WTC11 (cell line): Measurements from ENCODE around the gene C9orf72. TPM values are rescaled to one million over a fixed set of nuclear protein-coding genes. Genes with fewer than 3 reads are reported as not detected.

ENCODE experiments used
- ATAC-seq: fragments of 200-7000 bp; cut with Tn5 transposase; 2 replicates; pipeline ENCODE4 v1.10.0; 2021; ENCODE audit warnings: mild to moderate bottlenecking, moderate library complexity
- CTCF ChIA-PET: fragments of 300-600 bp; sonication (Branson Sonifier 250); formaldehyde crosslinking; loops from one replicate; lab custom pipeline; 2021; ENCODE audit warnings: antibody characterized with exemption; lab: Charles Lee
- POLR2A ChIA-PET: fragments of 350-600 bp; sonication (Branson Sonifier 250); formaldehyde crosslinking; loops from one replicate; lab custom pipeline; 2021; ENCODE audit warnings: antibody characterized with exemption; lab: Charles Lee
- DNase-seq: peaks from one replicate; pipeline ENCODE4 v3.0.0; 2021; ENCODE audit warnings: low spot score
- H3K27ac Mint-ChIP-seq: 2 replicates; pipeline ENCODE4 v1.8.0; 2021; ENCODE audit warnings: mixed read lengths
- H3K27me3 Mint-ChIP-seq: 2 replicates; pipeline ENCODE4 v1.8.0; 2021; ENCODE audit warnings: low read depth, mild to moderate bottlenecking, moderate library complexity, mixed read lengths
- H3K36me3 Mint-ChIP-seq: 2 replicates; pipeline ENCODE4 v1.8.0; 2021; ENCODE audit warnings: mixed read lengths
- H3K4me1 Mint-ChIP-seq: 2 replicates; pipeline ENCODE4 v1.8.0; 2022; ENCODE audit warnings: mixed read lengths
- H3K4me3 Mint-ChIP-seq: 2 replicates; pipeline ENCODE4 v1.8.0; 2021; ENCODE audit warnings: mild to moderate bottlenecking, moderate library complexity, mixed read lengths
- H3K9me3 Mint-ChIP-seq: 2 replicates; pipeline ENCODE4 v1.8.0; 2021; ENCODE audit warnings: mixed read lengths
- CREM ChIP-seq: sonication (generic); formaldehyde crosslinking; IDR thresholded peaks from 2 replicates; pipeline ENCODE4 v1.8.1; 2022; ENCODE audit warnings: mild to moderate bottlenecking, missing genetic modification reagents, moderate library complexity
- ESRRA ChIP-seq: sonication (generic); formaldehyde crosslinking; IDR thresholded peaks from 2 replicates; pipeline ENCODE4 v1.8.1; 2022; ENCODE audit warnings: mild to moderate bottlenecking, missing genetic modification reagents, borderline replicate concordance
- HMGA2 ChIP-seq: fragments of 250-450 bp; sonication (Bioruptor Pico); IDR thresholded peaks from 2 replicates; pipeline ENCODE4 v1.4.0; 2021; ENCODE audit warnings: mild to moderate bottlenecking, moderate library complexity
- JAZF1 ChIP-seq: fragments of 250-450 bp; sonication (Bioruptor Pico); IDR thresholded peaks from 2 replicates; pipeline ENCODE4 v1.9.0; 2021; ENCODE audit warnings: moderate library complexity, mild to moderate bottlenecking, inconsistent platforms
- MYBL2 ChIP-seq: sonication (generic); formaldehyde crosslinking; IDR thresholded peaks from 2 replicates; pipeline ENCODE4 v1.8.1; 2023; ENCODE audit warnings: mild to moderate bottlenecking, moderate library complexity, missing genetic modification reagents
- NFE2L1 ChIP-seq: sonication (generic); formaldehyde crosslinking; IDR thresholded peaks from 2 replicates; pipeline ENCODE4 v1.8.1; 2023; ENCODE audit warnings: missing genetic modification reagents
- PRRX2 ChIP-seq: fragments of 250-450 bp; sonication (Bioruptor Pico); IDR thresholded peaks from 2 replicates; pipeline ENCODE4 v1.8.0; 2021; ENCODE audit warnings: mild to moderate bottlenecking
- SMAD4 ChIP-seq: sonication (generic); formaldehyde crosslinking; IDR thresholded peaks from 2 replicates; pipeline ENCODE4 v1.8.0; 2022; ENCODE audit warnings: mild to moderate bottlenecking, missing genetic modification reagents
- TCF7 ChIP-seq: sonication (generic); formaldehyde crosslinking; IDR thresholded peaks from 2 replicates; pipeline ENCODE4 v1.8.0; 2022; ENCODE audit warnings: mild to moderate bottlenecking, low read depth, missing genetic modification reagents, moderate library complexity
- TEAD1 ChIP-seq: sonication (generic); formaldehyde crosslinking; IDR thresholded peaks from 2 replicates; pipeline ENCODE4 v1.8.0; 2022; ENCODE audit warnings: mild to moderate bottlenecking, missing genetic modification reagents
- ZNF121 ChIP-seq: sonication (generic); formaldehyde crosslinking; IDR thresholded peaks from 2 replicates; pipeline ENCODE4 v1.8.0; 2023; ENCODE audit warnings: missing genetic modification reagents
- ZNF138 ChIP-seq: sonication (generic); formaldehyde crosslinking; conservative IDR thresholded peaks from 2 replicates; pipeline ENCODE4 v1.8.1; 2022; ENCODE audit warnings: mild to moderate bottlenecking, moderate library complexity, missing genetic modification reagents
- ZNF317 ChIP-seq: sonication (generic); formaldehyde crosslinking; IDR thresholded peaks from 2 replicates; pipeline ENCODE4 v1.8.1; 2023; ENCODE audit warnings: low read depth, mild to moderate bottlenecking, moderate library complexity, missing genetic modification reagents, borderline replicate concordance
- ZNF416 ChIP-seq: fragments of 250-450 bp; sonication (Bioruptor Pico); IDR thresholded peaks from 2 replicates; pipeline ENCODE4 v1.9.0; 2021; ENCODE audit warnings: mild to moderate bottlenecking, inconsistent platforms
- total RNA-seq: library from RNA; stranded (reverse); gene quantifications from 3 replicates; pipeline ENCODE4 v1.2.3, GENCODE V29; 2021
- TF ChIP-seq, protein P1 (sequence below): fragments of 250-450 bp; sonication (Bioruptor Pico); IDR thresholded peaks from 2 replicates; pipeline ENCODE4 v1.9.0; 2021; ENCODE audit warnings: mild to moderate bottlenecking, borderline replicate concordance
- TF ChIP-seq, protein P2 (sequence below): sonication (generic); formaldehyde crosslinking; IDR thresholded peaks from 2 replicates; pipeline ENCODE4 v1.8.1; 2022; ENCODE audit warnings: mild to moderate bottlenecking, moderate library complexity, missing genetic modification reagents
- TF ChIP-seq, protein P3 (sequence below): sonication (generic); formaldehyde crosslinking; IDR thresholded peaks from 2 replicates; pipeline ENCODE4 v1.8.0; 2022; ENCODE audit warnings: mild to moderate bottlenecking, missing genetic modification reagents
- TF ChIP-seq, protein P4 (sequence below): sonication (generic); formaldehyde crosslinking; IDR thresholded peaks from 2 replicates; pipeline ENCODE4 v1.8.1; 2023; ENCODE audit warnings: mild to moderate bottlenecking, missing genetic modification reagents, borderline replicate concordance

The C9orf72 gene
- total RNA-seq, 1 experiment from 2014 or later = 21.5 TPM

DNA sequence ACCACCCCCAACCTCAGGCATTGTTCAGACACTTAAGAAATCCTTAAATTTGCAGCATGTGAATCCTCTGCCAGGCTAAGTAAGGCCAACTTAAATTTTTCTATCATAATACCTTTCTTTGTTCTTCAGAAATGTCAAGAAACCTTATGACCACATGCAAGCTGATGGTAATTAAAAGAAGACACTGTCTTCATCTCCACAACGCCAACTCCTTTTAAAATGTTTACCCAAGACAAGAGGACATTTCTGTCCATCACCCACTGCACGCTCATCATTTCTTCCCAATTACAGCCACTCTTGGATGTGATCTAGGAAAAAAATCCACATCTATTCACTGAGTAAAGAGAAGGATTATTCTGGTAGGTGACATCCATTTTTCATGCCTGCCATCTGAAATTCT lies 55.3 kb downstream of the C9orf72 start:
- Mint-ChIP-seq H3K4me1 (peaks cover 36% of the 10 kb centered on the region), H3K27ac (no peak overlapping the region), H3K4me3 (no peak overlapping the region), H3K27me3 (no peaks in the 10 kb centered on the region), H3K9me3 (no peaks in the 10 kb centered on the region), H3K36me3 (no peaks in the 10 kb centered on the region)
- POLR2A ChIA-PET = no interaction called here
- CTCF ChIA-PET = no interaction called here
- no peak for DNase-seq
- no peak for ATAC-seq
- TF ChIP-seq, protein P1, sequence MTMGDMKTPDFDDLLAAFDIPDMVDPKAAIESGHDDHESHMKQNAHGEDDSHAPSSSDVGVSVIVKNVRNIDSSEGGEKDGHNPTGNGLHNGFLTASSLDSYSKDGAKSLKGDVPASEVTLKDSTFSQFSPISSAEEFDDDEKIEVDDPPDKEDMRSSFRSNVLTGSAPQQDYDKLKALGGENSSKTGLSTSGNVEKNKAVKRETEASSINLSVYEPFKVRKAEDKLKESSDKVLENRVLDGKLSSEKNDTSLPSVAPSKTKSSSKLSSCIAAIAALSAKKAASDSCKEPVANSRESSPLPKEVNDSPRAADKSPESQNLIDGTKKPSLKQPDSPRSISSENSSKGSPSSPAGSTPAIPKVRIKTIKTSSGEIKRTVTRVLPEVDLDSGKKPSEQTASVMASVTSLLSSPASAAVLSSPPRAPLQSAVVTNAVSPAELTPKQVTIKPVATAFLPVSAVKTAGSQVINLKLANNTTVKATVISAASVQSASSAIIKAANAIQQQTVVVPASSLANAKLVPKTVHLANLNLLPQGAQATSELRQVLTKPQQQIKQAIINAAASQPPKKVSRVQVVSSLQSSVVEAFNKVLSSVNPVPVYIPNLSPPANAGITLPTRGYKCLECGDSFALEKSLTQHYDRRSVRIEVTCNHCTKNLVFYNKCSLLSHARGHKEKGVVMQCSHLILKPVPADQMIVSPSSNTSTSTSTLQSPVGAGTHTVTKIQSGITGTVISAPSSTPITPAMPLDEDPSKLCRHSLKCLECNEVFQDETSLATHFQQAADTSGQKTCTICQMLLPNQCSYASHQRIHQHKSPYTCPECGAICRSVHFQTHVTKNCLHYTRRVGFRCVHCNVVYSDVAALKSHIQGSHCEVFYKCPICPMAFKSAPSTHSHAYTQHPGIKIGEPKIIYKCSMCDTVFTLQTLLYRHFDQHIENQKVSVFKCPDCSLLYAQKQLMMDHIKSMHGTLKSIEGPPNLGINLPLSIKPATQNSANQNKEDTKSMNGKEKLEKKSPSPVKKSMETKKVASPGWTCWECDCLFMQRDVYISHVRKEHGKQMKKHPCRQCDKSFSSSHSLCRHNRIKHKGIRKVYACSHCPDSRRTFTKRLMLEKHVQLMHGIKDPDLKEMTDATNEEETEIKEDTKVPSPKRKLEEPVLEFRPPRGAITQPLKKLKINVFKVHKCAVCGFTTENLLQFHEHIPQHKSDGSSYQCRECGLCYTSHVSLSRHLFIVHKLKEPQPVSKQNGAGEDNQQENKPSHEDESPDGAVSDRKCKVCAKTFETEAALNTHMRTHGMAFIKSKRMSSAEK (CRISPR knock-in tag) = no peak
- TF ChIP-seq TEAD1 (no peak), SMAD4 (CRISPR knock-in tag) (no peak), ZNF121 (CRISPR knock-in tag) (no peak), MYBL2 (CRISPR knock-in tag) (no peak), ZNF317 (CRISPR knock-in tag) (no peak), JAZF1 (no peak), ZNF138 (CRISPR knock-in tag) (no peak), HMGA2 (CRISPR knock-in tag) (no peak), ZNF416 (CRISPR knock-in tag) (no peak), CREM (no peak), TCF7 (CRISPR knock-in tag) (no peak), ESRRA (CRISPR knock-in tag) (no peak), PRRX2 (CRISPR knock-in tag) (no peak)
- TF ChIP-seq, protein P2, sequence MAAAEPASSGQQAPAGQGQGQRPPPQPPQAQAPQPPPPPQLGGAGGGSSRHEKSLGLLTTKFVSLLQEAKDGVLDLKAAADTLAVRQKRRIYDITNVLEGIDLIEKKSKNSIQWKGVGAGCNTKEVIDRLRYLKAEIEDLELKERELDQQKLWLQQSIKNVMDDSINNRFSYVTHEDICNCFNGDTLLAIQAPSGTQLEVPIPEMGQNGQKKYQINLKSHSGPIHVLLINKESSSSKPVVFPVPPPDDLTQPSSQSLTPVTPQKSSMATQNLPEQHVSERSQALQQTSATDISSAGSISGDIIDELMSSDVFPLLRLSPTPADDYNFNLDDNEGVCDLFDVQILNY = no peak
- TF ChIP-seq, protein P3, sequence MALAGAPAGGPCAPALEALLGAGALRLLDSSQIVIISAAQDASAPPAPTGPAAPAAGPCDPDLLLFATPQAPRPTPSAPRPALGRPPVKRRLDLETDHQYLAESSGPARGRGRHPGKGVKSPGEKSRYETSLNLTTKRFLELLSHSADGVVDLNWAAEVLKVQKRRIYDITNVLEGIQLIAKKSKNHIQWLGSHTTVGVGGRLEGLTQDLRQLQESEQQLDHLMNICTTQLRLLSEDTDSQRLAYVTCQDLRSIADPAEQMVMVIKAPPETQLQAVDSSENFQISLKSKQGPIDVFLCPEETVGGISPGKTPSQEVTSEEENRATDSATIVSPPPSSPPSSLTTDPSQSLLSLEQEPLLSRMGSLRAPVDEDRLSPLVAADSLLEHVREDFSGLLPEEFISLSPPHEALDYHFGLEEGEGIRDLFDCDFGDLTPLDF = no peak
- TF ChIP-seq, protein P4, sequence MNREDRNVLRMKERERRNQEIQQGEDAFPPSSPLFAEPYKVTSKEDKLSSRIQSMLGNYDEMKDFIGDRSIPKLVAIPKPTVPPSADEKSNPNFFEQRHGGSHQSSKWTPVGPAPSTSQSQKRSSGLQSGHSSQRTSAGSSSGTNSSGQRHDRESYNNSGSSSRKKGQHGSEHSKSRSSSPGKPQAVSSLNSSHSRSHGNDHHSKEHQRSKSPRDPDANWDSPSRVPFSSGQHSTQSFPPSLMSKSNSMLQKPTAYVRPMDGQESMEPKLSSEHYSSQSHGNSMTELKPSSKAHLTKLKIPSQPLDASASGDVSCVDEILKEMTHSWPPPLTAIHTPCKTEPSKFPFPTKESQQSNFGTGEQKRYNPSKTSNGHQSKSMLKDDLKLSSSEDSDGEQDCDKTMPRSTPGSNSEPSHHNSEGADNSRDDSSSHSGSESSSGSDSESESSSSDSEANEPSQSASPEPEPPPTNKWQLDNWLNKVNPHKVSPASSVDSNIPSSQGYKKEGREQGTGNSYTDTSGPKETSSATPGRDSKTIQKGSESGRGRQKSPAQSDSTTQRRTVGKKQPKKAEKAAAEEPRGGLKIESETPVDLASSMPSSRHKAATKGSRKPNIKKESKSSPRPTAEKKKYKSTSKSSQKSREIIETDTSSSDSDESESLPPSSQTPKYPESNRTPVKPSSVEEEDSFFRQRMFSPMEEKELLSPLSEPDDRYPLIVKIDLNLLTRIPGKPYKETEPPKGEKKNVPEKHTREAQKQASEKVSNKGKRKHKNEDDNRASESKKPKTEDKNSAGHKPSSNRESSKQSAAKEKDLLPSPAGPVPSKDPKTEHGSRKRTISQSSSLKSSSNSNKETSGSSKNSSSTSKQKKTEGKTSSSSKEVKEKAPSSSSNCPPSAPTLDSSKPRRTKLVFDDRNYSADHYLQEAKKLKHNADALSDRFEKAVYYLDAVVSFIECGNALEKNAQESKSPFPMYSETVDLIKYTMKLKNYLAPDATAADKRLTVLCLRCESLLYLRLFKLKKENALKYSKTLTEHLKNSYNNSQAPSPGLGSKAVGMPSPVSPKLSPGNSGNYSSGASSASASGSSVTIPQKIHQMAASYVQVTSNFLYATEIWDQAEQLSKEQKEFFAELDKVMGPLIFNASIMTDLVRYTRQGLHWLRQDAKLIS (CRISPR knock-in tag) = no peak
- TF ChIP-seq, all 79 proteins: peak for 0

DNA sequence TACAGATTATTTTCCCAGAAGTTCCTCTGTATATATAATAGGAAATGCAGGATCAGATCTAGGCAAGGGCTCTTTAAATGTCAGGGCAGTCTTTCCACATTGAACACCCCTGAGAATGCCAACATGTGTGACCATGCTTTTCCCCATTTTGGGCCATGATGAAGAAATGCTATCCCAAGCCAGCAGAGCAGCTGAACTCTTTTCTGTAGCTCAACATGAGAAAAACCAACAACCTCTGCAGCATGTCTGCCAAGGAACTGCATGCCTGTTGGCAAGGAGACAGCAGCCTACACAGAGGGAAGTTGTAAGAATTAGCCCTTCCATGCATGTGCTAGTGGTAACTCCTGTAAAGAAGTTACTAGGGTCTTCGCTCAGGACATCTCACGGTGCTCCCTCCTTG lies 58.7 kb downstream of the C9orf72 start:
- Mint-ChIP-seq H3K4me1 (peaks cover 19% of the 10 kb centered on the region), H3K27me3 (no peaks in the 10 kb centered on the region), H3K9me3 (no peaks in the 10 kb centered on the region), H3K36me3 (no peaks in the 10 kb centered on the region), H3K4me3 (no peak overlapping the region)
- DNase-seq (no peak), ATAC-seq (no peak)
- CTCF ChIA-PET = no interaction called here
- TF ChIP-seq PRRX2 (CRISPR knock-in tag) (no peak), NFE2L1 (no peak)
- TF ChIP-seq, all 79 proteins: peak for 0
- POLR2A ChIA-PET = no interaction called here
- H3K27ac Mint-ChIP-seq = no peak overlapping the region
